Suprapubic skin (tissue), 3 donors: ENCODE results near the gene SH3RF1.

Experiments
- POLR2A ChIP-seq, 2 donors: fragments of 450-650 bp; IDR thresholded peaks; one replicate each; pipeline ENCODE4 v1.6.1; 2017; ENCODE audit warnings: antibody characterized with exemption in 2 of 2, mild to moderate bottlenecking in 2 of 2, moderate library complexity in 2 of 2
- TF ChIP-seq, protein P1 (sequence below), 2 donors: fragments of 200-600 bp in 1 of 2; fragments of 450-650 bp in 1 of 2; sonication (generic) in 1 of 2; IDR thresholded peaks; one replicate each; pipeline ENCODE4 v1.5.1; 2016 to 2019; ENCODE audit warnings: antibody characterized with exemption in 2 of 2, mild to moderate bottlenecking in 1 of 2, moderate library complexity in 1 of 2

DNA sequence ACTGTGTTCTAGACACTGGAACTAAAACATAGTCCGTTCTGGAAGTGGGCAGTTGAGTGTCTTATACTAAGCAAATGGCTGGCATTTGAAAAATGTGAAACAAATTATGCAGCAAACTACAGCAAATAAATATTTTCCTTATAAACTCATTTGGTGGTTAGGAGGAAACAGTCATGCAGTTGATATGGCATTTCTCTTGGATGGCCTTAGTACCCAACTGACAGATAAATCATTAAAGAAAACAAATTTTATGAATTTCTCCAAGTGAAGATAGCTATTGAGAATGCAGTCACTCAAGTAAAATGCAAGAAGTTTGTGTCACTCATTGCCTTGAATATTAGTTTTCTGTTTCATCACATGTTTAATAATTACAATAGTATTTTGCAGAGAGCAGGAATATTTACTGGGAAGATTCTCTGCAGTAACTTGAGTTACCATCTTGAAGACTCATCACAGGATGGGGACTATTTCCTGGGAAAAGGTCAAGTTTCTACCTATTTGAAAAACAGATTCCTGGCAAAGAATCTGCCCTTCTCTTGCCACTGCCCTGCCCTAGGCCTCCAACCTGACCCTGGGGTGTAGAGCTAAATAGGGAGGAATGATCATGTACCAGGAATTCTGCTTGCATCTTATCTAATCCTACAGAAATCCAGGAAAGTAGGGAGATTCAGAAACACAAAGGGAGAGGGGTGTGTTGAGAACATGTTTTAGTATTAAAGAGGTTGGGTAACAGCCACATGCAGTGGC lies 105.9 kb downstream of the SH3RF1 start:
- TF ChIP-seq, protein P1, sequence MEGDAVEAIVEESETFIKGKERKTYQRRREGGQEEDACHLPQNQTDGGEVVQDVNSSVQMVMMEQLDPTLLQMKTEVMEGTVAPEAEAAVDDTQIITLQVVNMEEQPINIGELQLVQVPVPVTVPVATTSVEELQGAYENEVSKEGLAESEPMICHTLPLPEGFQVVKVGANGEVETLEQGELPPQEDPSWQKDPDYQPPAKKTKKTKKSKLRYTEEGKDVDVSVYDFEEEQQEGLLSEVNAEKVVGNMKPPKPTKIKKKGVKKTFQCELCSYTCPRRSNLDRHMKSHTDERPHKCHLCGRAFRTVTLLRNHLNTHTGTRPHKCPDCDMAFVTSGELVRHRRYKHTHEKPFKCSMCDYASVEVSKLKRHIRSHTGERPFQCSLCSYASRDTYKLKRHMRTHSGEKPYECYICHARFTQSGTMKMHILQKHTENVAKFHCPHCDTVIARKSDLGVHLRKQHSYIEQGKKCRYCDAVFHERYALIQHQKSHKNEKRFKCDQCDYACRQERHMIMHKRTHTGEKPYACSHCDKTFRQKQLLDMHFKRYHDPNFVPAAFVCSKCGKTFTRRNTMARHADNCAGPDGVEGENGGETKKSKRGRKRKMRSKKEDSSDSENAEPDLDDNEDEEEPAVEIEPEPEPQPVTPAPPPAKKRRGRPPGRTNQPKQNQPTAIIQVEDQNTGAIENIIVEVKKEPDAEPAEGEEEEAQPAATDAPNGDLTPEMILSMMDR (IDR thresholded peaks at IDR 0.05), result no peak
- TF ChIP-seq POLR2A (IDR thresholded peaks at IDR 0.05), result no peak
